HG03066 (cell line): ENCODE measurements around the gene FHOD3.
A peak's percentile ranks its signal among the peaks of the same experiment; 100 is the strongest.

Source experiments
- ATAC-seq: cut with Tn5 transposase; IDR thresholded peaks from one replicate; pipeline ENCODE4 v1.9.1; 2021; ENCODE audit warnings: low read depth; ENCODE audit not compliant: unreplicated experiment

Gene FHOD3

DNA sequence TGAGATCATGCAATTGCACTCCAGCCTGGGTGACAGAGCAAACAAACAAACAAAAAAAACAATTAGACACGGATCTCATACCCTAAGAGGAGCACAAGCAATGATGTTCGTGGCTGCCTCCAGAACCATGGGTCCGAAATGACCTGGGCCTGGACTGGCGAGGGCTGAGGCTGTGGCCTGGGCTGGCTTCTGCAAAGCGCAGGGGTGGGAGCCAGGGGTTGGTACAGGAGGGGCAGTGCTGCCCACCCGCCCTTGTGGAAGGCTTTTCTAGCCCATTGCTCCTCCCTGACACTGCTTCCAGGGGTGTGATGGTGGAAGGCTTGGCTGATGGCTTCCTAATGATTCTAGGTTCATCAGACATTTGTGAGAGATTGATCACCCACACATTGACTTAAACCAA is 167.8 kb downstream of the FHOD3 start:
- ATAC-seq = no peak

DNA sequence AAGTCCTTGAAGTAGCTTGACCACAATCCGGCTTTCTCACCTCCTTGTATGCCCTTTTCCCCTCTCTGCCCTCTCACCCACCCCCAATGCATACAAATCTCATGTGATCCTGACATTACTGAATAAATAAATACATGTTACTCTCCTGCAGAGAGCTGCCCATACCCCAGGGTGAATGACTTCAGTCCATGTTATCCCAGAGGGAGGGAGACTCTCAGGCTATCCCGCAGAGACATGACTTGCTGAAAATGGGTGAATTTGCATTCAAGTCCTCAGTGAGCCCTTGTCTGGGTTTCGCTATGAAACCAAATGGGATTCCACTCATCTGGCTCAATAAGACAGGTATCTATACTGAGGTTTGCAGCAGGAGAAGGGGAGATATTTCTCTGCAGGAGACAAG is 168.5 kb downstream of the FHOD3 start:
- ATAC-seq = no peak

DNA sequence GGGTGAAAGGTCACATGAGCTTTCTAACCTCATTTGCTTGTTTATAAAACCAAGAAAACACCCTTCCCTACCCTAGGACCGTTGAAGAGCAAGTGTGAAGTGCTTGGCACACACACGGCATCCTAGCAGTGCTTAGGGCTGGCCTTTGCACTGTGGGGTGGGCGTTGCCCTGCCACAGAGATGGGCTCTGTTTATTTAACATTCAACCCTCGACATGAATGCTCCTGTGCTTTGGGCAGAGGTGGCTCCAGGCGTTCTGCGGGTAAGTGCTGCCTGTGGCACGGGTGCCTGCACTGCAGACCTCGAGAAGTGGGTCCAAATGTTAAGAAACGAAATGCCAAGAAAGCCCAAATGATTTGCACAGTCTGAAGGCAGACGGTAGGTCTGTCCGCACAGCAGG is 170.1 kb downstream of the FHOD3 start:
- ATAC-seq = no peak

DNA sequence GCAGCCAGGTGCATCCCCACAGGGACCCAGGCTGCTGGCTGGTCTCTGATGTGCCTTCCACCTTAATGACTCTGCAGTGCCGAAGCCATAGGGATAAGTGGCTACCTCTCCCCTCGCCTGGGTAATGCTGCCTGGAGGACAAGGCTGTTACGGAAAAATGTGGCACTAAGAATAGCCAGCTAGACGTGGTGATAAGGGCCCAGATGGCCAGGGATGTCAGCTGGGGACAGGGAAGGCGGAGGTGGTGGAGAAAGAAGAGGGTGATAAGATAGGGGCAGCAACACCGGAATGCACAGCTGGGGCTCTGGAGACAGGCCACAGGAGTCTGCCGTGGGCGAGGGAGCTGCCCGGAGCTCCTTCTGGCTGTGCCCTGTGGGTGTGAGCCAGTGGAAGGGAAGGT is 170.6 kb downstream of the FHOD3 start:
- ATAC-seq = no peak

DNA sequence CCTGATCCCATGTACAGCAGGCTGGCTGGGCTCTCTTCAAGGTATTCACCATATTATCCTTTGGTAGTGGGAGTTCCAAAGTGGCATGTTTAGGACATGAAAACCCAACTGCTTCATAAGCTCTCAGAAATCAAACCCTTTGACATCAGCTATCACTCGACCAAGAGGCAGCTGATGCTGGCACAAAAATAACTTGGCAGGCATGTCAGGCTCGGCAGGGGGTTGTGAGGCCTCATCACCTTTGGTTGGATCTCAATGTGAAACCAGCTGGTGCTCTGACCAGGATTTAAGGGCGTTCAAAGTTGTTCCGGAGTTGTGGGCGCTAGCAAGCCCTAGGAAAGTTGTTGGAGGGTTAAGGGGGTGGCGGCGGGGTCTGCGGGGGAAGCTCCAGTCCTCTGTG is 171.9 kb downstream of the FHOD3 start:
- ATAC-seq = no peak

DNA sequence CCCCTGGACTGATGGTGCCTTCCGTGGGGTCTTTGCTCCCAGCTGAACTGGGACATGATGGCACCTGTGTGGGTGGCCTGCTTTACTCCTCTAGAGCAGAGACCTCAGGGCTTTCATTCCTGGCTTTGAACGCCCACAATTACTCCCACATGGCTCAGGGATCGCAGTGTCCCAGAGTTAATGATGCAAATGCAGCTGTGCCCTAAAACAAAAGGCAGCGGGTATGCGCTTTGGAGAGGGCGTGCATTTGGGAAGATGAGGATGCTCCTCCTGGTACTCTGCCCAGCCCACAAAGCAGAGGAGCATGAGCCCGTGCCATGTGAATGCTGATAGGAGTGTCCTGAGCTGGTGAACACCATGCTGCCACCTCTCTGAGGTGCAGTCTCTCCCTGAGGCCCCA is 173.4 kb downstream of the FHOD3 start:
- no peak for ATAC-seq

DNA sequence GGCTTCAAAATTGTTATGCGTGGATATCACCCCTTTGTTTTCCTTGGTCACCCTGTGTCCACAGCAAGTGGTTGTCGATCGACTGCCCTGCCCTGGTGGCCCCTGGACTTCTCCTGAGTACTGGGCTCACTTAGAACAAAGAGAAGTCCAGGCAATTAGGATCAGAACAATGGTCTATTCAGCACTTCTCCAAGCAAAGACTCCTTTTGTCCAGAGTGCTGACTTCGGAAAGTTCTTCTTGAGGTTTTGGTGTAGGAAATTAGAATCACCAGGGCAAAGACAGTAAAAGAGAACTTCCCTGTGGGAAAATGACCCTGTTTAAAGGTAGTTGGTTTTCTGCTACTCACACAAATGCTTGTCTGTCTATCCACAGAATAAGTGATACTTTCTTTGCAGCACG is 173.9 kb downstream of the FHOD3 start:
- no peak for ATAC-seq

DNA sequence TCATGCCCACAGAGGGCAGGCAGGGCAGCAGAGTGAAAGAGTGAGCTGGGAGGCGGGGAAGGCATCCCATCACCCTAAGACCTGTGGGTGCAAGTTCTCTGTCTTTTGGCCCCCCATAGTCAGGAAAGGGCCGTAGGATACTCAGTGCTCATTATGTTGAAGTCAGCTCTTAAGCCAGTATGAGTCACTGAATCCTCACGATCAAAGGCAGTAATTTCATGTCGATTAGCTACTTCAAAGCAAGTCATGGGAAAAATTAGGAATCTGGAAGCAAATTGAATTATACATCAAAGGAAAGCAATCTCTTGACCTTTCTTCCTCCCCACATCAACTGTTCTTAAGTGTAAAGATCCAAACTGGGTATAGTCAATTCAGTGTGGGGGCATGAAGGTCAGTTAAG is 178.9 kb downstream of the FHOD3 start:
- ATAC-seq = no peak

DNA sequence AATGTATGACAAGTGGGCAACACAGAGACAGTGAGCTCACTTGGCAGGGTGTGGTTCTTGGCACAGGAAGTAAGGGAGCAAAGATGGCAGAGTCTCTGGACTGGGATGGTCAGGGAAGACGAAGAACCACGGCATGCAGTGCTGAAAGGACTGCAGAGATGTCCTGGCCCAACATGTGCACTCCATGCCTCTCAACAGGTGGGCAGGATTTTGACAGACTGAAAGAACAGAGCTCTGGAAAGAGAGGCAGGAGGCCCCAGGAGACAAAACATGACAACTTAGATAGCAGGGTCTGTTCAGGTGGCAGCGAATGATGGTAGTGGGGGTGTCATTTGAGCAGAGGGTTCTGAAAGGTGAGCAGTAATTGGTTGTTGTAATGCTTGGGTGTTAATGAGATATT is 180.3 kb downstream of the FHOD3 start:
- ATAC-seq = no peak

DNA sequence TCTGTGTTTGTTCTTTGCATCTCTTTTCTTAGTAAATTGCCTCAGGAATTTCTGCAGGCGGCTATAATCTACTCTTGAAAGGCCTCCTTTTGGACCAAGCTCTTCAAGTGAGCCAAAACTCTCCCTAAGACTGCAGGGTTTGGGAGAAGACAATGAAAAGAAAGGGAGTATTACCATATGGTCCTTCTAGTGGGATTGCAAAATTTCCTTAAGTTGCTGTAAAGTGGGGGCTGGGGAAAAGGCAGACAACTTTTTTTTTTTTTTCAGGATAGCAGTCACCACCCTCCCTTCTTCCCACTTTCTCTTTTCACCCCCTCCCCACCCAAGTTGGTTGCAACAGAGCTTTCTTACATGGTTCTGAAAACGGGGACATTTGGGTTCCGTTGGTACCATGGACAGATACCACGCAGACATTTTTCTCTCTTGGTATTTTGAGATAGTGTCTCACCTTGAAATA is 183.7 kb downstream of the FHOD3 start:
- ATAC-seq = no peak

DNA sequence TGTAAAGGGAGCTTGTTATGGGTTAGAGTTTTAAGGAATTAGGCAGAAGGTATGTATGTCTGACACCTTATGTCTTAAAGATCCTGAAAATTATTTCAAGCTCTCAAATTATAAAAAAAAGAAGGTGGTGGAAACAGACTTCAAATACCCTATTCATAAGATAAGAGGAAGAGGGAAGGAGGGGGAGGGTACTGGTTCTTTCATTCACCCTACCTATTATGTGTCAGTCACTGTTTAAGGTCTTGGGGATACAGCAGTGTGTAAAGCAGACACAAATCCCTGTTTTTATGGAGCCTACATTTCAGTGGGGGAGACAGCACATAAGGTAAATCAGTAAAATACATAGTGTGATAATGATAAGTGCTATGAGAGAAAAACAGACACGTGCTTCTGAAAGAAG is 184.4 kb downstream of the FHOD3 start:
- ATAC-seq = no peak

DNA sequence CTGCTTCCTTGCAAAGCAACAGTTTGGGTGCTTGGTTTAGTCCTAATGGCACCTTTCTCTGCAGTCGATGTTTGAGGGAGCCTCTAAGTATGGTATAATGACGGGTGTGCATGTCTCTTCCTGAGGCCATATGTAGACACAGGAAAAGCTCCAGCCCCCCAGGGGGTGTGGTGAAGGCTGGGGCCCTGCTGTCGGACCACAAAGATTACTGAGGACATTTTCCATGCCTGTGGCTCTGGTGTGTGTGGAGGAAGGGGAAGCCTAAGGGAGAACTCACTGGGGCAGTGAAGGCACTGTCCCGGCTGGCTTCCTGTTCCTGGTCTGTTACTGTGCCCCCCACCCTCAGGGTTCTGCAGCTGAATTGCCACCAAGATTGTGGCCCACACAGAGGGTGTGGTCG is 187.1 kb downstream of the FHOD3 start:
- ATAC-seq = no peak

DNA sequence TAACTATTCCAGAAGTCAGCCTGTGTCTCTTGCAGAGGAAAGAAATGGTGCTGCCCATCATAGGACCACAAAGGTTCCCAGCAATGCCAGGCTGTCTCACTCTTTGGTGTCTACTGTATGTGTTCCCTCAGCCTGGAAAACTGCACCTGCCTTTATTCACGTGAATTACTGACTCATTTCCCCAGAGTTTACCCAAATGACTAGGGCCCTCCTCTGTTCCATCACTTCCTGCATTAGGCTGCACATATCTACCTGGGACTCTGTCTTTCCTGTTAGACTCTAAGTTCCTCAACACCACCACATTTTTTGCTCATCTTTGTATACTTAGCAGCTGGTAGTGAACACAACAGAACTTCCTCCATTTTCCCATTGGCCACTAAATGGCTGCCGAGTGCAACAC is 188.3 kb downstream of the FHOD3 start:
- no peak for ATAC-seq

DNA sequence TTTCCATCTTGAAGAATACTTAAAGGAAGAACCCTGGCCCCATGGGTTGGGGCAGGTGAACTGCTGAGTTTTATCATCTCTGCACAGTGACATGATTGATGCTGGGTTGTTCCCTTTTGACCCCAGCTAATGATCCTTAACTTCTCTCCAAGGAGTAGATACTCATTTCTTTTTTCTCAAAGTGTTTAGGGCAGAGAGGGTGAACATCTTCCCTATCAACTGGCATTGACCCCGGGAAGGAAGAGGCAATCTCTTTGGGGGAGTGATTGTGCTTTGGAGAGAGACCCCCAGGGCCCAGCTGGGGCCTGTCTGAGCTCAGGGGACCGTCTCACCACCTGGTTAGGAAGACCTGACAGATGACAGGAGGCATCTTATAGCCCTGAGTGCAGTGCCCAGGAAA is 190.6 kb downstream of the FHOD3 start:
- ATAC-seq = no peak

DNA sequence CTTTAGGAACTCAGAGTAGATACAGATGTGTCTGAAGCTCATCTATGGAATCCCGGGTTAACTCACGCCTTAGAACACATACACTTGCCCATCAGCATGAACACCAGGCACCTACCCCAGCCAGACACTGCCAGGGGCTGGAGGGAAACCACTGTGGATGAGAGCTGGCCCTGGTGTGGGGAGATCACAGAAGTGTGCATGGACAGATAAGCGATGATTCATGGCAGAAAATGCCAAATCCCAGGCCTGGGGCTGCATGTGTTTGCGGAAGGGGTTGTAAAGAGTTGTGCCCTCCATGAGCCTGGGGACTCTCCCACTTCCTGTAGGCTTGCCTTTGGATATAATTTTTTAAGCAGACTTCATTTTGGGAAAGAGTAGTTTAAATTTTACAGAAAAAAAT is 193.4 kb downstream of the FHOD3 start:
- ATAC-seq = no peak

DNA sequence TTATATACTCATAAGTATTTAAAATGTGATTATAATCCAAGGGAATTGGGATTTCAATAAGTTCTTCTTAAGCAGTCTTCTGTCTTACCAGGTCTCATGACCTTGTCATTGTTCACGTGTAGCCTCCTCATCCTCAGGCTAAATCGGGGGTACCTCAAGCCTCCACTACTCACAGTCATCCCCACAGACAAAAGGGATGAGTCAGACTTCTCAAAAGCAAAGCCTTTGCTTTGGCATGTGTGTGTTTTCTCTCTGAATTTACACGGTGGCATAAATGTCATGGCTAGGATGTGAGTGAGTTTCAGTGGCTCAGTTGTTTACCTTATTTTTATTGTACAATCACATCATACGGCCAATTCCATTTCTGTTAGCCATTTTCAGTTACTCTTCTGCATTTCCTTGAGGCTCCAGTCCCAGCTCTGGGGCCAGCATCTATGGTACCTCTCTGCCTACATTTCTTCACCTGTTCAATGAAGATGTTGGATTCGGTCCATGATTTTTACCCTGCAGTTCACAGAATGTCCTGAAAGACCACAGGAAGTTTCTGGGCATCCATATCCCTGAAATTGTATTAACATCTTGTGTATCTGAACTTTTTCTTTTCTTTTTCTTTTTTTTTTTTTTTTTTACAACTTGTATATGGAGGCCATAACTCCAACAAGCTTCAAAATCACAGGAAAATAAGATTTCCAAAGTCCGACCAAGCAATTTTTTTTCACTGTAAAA is 195.3 kb downstream of the FHOD3 start:
- no peak for ATAC-seq

DNA sequence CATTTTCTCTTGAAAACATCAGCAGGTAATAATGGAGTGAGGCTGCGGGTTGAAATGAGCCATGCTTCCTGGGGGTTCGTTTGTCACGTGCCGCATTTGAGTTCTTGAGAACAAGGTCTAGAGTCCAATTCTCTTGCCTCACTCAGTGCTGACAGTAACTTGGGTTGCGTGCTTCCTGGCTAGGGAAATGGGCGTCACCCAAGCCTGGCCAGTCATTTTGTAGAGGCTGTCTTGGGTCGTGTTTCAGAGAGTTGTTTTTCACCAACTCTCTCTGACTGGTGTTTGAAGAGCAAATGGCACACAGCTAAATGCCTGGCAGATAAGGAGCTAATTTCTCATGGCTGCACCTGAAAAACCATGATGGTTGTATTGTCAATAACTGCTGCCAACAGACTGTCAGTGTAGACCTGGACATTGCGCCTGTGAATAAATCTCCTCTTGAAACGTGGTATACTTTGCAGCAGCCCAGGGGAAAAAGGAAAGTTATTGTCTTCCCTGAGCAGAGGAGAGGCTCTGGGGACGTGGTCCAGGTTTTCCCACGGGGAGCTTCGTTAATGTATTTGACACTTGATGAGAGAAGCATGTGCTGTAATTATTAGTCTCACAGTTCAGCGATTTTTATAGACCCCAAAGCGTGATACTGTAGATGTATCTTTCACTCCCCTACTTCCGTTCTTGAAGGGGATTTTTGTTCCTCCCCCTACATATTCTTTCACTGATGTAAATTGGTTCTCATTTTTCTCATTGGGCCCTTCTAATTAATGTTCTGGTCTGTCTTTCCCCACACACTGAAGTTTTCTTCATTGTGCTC is 196.0 kb downstream of the FHOD3 start:
- ATAC-seq = no peak

DNA sequence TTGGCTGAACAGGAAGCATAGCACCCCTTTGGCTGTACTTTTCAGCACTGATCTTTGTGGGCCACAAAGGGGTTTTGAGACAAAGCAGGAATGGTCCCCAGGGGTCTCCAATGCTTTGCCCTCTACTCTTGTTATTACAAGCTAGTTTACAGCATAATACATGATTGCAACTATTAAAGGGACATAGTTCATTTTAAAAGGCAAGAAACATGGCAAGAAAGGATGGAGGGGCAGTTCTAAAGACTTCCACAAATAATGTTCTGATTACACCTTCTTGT is 196.6 kb downstream of the FHOD3 start:
- ATAC-seq = no peak

DNA sequence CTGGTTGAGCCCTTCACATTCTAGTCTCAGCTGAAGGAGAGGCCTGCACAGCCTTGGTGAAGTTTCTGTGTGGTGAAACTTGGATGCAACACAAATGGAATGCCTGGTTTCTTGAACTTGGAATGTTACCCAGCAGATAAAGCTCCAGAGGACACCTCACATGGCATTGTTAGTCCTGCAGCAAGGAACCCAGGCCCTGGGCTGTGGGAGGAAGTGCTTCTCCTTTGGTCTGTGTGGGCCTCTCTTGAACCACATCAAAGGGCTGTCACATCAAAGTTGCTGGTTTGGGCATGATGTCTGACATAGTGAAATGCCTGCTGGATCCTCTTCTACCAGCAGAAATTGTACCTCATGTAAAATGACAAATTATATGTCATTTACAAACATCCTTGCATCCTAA is 198.5 kb downstream of the FHOD3 start:
- no peak for ATAC-seq

DNA sequence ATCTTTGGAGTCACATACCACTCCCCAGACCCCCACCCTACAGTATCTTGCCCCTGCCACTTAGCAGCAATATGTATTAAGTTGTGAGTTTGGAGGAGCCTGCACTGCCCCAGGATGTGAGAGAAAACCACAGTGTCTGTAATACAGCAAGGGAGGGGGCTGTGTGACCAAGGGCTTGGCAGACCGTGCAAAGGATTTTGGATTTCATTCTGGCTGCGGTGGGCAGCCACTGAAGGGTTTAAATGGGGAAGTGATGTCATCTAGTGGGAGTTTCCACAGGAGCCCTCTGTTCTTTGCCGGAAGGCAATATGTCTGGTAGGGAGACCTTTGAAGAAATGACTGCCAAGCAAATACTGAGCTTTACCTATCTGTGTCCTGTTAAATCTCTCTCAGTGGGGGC is 202.4 kb downstream of the FHOD3 start:
- peak; percentile 72 for ATAC-seq

DNA sequence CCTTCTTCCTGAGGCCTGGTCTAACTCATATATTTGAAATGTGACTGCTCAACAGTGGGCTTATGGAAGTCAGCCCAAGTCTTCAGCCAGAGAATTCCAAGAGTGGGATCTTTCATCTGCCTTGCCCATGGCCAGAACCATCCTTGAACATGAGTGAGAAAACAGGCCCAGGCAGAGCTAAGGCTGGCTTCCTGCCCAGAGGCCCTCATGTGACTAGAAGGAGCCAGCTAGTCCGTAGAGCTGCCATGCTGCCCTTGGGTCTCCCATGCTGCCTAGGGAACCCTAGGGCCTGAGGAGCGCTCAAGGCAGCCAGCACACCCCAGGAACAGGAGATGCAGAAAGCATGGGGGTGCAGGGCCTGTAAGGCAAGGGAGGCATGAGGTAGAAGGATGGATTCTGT is 203.6 kb downstream of the FHOD3 start:
- no peak for ATAC-seq

DNA sequence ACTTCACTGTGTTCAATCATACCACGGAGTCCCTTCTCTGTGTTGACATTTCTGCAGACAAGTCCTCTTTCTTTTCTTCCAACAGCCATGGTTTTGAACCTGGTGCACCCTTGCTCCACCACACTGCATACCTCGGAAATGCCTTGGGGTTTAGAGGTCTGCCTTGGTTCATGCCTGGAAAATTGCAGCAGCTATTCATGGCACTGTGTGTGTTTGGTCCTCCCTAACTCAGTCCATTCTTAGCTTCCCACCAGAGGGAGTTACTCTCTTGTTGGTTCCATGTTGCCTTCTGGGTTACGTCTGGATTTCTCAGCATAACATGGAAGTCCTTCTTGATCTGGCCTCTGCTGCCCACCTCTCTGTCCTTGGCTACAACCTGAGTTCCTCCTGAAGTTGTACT is 206.0 kb downstream of the FHOD3 start:
- no peak for ATAC-seq
